Bronchial epithelial cell (primary cell): ENCODE data around the gene FAM3A. TPM values are rescaled to one million over a fixed set of nuclear protein-coding genes. Genes with fewer than 3 reads are reported as not detected.
A peak's percentile ranks its signal among the peaks of the same experiment; 100 is the strongest.

Experiments
- DNase-seq: peaks from one replicate; pipeline ENCODE4 v3.0.0-alpha.2; 2010; ENCODE audit warnings: low read depth
- FAIRE-seq: peaks from 2 replicates; lab custom pipeline; 2011; peaks lifted over from hg19 to GRCh38; lab: Jason Lieb, UNC
- H3K27me3 ChIP-seq: 2 replicates; pipeline ENCODE4 v1.5.1; 2011; ENCODE audit warnings: low read length; ENCODE audit not compliant: control insufficient read depth, insufficient read depth
- H3K36me3 ChIP-seq: 2 replicates; pipeline ENCODE4 v1.5.1; 2011; ENCODE audit warnings: low read length; ENCODE audit not compliant: control insufficient read depth, insufficient read depth
- H3K4me3 ChIP-seq: 2 replicates; pipeline ENCODE4 v1.5.1; 2011; ENCODE audit warnings: mild to moderate bottlenecking, low read depth, low read length, control low read depth
- total RNA-seq: library from RNA; depleted of rRNA; stranded (reverse); fragments of >200 nt; gene quantifications from 2 replicates; pipeline ENCODE4 v1.2.1, GENCODE V29; 2014
- TF ChIP-seq, protein P1 (sequence below): IDR thresholded peaks from 2 replicates; pipeline ENCODE4 v1.5.1; 2011; ENCODE audit warnings: mild to moderate bottlenecking, moderate library complexity, low read length, control low read depth, inconsistent platforms; ENCODE audit not compliant: insufficient read depth, severe bottlenecking

The FAM3A gene
- total RNA-seq, 1 donor from 2014 or later, result 33.2 TPM

DNA sequence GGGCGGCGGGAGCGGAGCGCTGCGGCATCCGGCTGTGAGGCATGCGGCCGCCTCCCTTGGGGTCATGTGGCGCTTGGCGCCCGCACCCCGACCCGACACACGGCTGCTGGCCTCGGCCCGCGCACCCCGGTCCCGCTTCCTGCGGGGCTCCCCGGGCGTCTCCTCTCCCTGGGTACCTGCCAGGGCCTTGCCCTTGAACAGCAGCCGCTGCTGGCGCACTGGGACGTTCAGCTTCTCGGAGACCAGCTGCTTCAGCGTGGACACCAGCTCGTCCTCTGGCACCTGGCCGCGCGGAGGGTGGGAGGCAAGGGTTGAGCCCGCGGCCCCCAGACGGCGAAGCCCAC, 30.0 kb downstream of the FAM3A start:
- FAIRE-seq (no peak), DNase-seq (no peak)
- TF ChIP-seq, protein P1, sequence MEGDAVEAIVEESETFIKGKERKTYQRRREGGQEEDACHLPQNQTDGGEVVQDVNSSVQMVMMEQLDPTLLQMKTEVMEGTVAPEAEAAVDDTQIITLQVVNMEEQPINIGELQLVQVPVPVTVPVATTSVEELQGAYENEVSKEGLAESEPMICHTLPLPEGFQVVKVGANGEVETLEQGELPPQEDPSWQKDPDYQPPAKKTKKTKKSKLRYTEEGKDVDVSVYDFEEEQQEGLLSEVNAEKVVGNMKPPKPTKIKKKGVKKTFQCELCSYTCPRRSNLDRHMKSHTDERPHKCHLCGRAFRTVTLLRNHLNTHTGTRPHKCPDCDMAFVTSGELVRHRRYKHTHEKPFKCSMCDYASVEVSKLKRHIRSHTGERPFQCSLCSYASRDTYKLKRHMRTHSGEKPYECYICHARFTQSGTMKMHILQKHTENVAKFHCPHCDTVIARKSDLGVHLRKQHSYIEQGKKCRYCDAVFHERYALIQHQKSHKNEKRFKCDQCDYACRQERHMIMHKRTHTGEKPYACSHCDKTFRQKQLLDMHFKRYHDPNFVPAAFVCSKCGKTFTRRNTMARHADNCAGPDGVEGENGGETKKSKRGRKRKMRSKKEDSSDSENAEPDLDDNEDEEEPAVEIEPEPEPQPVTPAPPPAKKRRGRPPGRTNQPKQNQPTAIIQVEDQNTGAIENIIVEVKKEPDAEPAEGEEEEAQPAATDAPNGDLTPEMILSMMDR, result no peak
- Histone ChIP-seq H3K4me3 (peak overlapping the region; percentile 54), H3K27me3 (no peaks in the 10 kb centered on the region), H3K36me3 (peaks cover 8% of the 10 kb centered on the region)

- DNase-seq (no peak), FAIRE-seq (no peak)
- H3K4me3 ChIP-seq, result peak overlapping the region; percentile 54
Observed at GRCh38 chrX:154485150-154486051, 30.6 kb downstream of the FAM3A start.

GRCh38 chrX:154484255-154485149, 31.5 kb downstream of the FAM3A start:
- no peak overlapping the region for H3K4me3 ChIP-seq
- TF ChIP-seq, protein P1, result no peak
- H3K36me3 ChIP-seq, result peaks cover 8% of the 10 kb centered on the region
- FAIRE-seq, result no peak
- H3K27me3 ChIP-seq, result no peaks in the 10 kb centered on the region
- peak; percentile 29 for DNase-seq

More at GRCh38 chrX:154485150-154486051, 30.6 kb downstream of the FAM3A start:
- TF ChIP-seq, protein P1, result no peak
- Histone ChIP-seq H3K27me3 (no peaks in the 10 kb centered on the region), H3K36me3 (peaks cover 8% of the 10 kb centered on the region)

- FAIRE-seq (no peak), DNase-seq (no peak)
- H3K36me3 ChIP-seq, result peaks cover 8% of the 10 kb centered on the region
- no peak overlapping the region for H3K4me3 ChIP-seq
- TF ChIP-seq, protein P1, result no peak
- no peaks in the 10 kb centered on the region for H3K27me3 ChIP-seq
Observed at GRCh38 chrX:154483325-154483724, 32.7 kb downstream of the FAM3A start.

DNA sequence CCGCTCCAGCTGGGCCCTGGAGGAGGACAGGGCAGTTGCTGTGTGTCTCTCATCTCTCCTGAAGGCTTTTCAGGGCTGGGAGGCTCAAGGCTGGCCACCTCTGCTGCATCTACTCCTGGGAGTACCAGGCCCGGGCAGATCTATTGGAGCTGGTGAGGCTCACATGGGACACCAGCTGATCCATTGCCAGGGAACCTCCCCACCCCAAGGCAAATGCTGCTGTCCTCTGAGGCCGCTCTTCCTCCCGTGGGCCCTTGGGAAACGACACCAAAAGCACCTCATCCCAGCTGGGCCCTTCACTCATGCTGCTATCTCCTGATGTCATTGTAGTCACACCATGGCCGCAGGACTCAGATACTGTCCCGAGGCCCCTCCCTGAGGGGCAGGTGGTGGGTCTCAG, 33.2 kb downstream of the FAM3A start:
- TF ChIP-seq, protein P1, result no peak
- Histone ChIP-seq H3K36me3 (peaks cover 7% of the 10 kb centered on the region), H3K4me3 (no peak overlapping the region), H3K27me3 (no peaks in the 10 kb centered on the region)
- FAIRE-seq (no peak), DNase-seq (no peak)
